GM03348 (cell line): Measurements from ENCODE around the gene SIK1.
"Not testable (repeated sequence)": the region's sequence is repeated elsewhere in the genome, so short reads cannot be mapped to it uniquely, and the experiment has no call there.

Experiments used
- DNase-seq: peaks from one replicate; pipeline ENCODE4 v3.0.0; 2012; ENCODE audit warnings: low spot score

SIK1 gene

GRCh38 chr21:43439316-43440075 lies 12.6 kb upstream of the SIK1 start:
- DNase-seq, result not testable (repeated sequence)

- DNase-seq, result not testable (repeated sequence)
Measured at GRCh38 chr21:43436272-43436671, 9.3 kb upstream of the SIK1 start.

GRCh38 chr21:43433340-43434136 lies 6.6 kb upstream of the SIK1 start:
- not testable (repeated sequence) for DNase-seq

- not testable (repeated sequence) for DNase-seq
Measured at GRCh38 chr21:43430830-43431416, 4.0 kb upstream of the SIK1 start.

GRCh38 chr21:43428964-43429363 lies 2.0 kb upstream of the SIK1 start:
- not testable (repeated sequence) for DNase-seq

- DNase-seq, result not testable (repeated sequence)
Measured at GRCh38 chr21:43427242-43427559, 270 bp upstream of the SIK1 start.

- DNase-seq, result not testable (repeated sequence)
Measured at GRCh38 chr21:43426004-43426403, 927 bp downstream of the SIK1 start.

- not testable (repeated sequence) for DNase-seq
Measured at GRCh38 chr21:43419475-43419874, 7.5 kb downstream of the SIK1 start.

- not testable (repeated sequence) for DNase-seq
Measured at GRCh38 chr21:43414576-43414975, 12.4 kb downstream of the SIK1 start.

GRCh38 chr21:43412020-43412788 lies 14.7 kb downstream of the SIK1 start:
- not testable (repeated sequence) for DNase-seq

GRCh38 chr21:43410456-43411068 lies 16.4 kb downstream of the SIK1 start:
- DNase-seq, result not testable (repeated sequence)

- DNase-seq, result not testable (repeated sequence)
Measured at GRCh38 chr21:43407139-43407538, 19.8 kb downstream of the SIK1 start.

GRCh38 chr21:43404450-43404849 lies 22.5 kb downstream of the SIK1 start:
- DNase-seq, result not testable (repeated sequence)

GRCh38 chr21:43403651-43404430 lies 23.1 kb downstream of the SIK1 start:
- not testable (repeated sequence) for DNase-seq

- not testable (repeated sequence) for DNase-seq
Measured at GRCh38 chr21:43401125-43401524, 25.8 kb downstream of the SIK1 start.

- not testable (repeated sequence) for DNase-seq
Measured at GRCh38 chr21:43399595-43400015, 27.3 kb downstream of the SIK1 start.

GRCh38 chr21:43399136-43399535 lies 27.8 kb downstream of the SIK1 start:
- not testable (repeated sequence) for DNase-seq

- DNase-seq, result not testable (repeated sequence)
Measured at GRCh38 chr21:43398533-43398932, 28.4 kb downstream of the SIK1 start.

- not testable (repeated sequence) for DNase-seq
Measured at GRCh38 chr21:43398000-43398399, 28.9 kb downstream of the SIK1 start.

- DNase-seq, result not testable (repeated sequence)
Measured at GRCh38 chr21:43397439-43397808, 29.5 kb downstream of the SIK1 start.
